Renal cortical epithelial cell (primary cell): ENCODE results near the gene PCSK9. TPM values are rescaled to one million over a fixed set of nuclear protein-coding genes. Genes with fewer than 3 reads are reported as not detected.
"Not testable (repeated sequence)": the region's sequence is repeated elsewhere in the genome, so short reads cannot be mapped to it uniquely, and the experiment has no call there.

ENCODE experiments used
- DNase-seq: peaks from one replicate; pipeline ENCODE4 v3.0.0-alpha.2; 2011; ENCODE audit warnings: low read depth
- total RNA-seq: library from RNA; depleted of rRNA; stranded (reverse); fragments of >200 nt; gene quantifications from 2 replicates; pipeline ENCODE4 v1.2.3, GENCODE V29; 2014

Gene PCSK9
- total RNA-seq, 1 donor from 2014 or later: 1.1 TPM

DNA sequence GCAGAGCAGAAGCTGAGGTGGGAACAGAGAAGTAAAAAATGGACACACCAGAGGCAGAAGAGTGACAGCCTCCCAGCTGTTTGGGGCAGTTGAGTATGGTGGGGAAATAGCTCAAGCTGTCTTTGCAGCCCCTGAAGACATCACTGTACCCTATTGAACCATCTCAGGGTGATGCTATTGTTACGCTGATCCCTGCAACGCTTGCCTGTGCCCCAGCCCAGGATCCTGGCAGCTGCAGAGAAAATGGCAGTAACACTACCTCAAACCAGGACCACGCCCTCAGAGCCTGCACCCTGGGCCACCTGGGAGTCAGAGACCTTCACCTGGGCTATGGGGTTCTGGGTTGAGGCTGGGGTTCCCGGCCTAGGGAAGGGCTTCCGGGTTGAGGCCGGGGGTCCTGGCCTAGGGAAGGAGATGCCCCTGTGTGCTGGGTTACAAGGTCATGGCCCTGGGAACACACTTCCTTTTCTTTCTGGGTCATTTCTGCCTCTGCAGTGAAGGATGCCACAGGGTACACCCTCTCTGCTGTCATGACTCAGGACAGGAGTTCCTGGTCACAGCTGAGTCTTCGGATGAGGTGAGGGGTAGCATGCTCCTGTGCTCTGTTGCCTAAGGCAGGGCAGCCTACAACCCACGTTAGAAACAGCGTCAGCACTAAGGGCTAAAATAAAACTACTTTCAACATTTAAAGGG, 29.0 kb upstream of the PCSK9 start:
- DNase-seq: no peak

DNA sequence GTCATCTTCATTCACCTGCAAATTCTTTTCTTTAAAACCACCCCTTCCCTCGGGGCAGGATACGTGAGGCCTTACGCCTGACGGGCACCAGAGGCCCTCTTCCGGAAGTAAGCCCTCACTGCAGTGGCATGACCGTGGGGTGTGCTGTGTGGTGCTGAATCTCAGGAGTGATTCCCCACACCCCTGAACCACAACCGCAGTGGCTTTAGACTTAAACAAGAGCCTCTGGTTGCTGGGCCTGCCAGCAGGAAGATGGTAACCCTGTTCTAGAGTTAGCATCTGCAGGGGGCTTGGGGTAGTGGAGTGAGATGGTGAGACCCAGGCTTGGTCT, 28.5 kb upstream of the PCSK9 start:
- no peak for DNase-seq

DNA sequence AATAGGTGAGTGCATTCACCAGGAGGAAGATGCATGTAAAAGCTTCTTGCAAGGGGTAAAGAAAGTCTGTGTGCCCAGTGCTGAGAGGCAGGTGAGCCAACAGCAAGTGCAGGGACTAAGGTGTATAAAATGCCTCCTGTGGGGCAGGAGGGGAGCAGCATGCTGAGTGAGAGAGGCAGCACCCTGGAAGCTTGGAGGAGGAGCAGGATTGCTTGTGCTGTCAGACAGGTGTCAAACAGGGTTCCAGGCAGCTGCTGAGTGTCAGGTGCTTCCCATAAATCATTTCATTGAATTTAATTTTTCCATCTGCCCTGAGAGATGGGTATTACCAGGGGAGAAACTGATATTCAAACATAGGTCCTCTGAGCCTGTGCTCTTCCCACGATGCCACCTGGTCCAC, 26.7 kb upstream of the PCSK9 start:
- DNase-seq: no peak

DNA sequence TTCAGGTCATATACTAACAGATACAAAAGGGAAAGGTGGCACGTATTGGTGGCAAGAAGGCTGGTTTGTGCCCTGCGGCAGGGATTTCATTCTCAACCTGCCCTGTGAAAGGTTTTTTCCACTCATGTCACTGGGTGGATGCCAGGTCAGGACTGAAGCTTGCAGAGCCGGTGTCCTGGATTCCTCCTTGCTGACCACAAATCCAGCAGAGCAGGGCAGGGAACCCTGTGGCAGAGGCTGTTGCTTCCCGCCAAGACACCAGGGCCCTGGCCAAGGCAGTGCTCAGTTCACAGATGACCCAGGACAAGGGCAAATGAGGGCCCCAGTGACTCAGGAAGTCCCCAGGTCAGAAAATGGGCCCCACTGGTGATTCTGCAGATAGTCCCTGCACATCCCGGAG, 24.2 kb upstream of the PCSK9 start:
- DNase-seq: no peak

DNA sequence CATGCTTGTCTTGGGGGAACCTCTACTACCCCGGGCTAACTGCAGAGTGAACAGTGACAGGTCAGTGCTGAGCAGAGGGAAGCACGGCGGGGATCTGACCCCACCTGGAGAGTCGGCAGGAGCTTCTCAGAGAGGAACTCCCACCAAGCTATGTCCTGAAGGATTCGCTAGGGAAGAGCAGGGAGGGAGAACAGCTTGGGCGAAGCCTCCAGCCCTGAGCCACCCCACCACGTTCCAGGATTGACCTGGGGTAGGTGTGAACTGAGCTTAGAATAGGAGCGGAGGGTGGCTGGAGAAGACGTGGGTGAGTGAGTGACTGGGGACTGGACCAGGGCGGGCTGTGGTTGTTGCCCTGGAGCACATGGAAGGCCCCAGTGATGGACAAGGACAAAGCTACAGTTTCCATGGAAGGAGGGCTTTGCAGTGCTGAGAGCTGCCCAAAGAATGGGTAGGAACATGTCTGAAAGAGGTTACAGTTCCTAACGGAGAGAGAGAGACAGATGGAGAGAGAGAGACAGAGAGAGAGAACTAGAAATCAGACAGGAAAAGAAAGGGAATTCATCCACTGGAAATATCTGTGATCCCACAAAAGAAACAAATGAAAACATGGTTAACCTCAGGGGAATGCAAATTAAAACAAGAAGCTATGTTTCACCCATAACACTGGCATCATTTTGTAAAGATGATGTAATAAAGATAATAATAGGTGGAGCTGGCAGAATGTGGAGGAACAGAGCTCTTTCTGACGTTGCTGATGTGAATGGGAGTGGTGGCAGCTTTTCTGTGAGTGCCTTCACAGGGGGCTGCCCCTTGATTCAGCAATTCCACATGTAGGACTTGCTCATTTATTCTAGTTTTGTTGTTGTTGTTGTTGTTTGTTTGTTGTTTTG, 23.4 kb upstream of the PCSK9 start:
- DNase-seq: no peak

DNA sequence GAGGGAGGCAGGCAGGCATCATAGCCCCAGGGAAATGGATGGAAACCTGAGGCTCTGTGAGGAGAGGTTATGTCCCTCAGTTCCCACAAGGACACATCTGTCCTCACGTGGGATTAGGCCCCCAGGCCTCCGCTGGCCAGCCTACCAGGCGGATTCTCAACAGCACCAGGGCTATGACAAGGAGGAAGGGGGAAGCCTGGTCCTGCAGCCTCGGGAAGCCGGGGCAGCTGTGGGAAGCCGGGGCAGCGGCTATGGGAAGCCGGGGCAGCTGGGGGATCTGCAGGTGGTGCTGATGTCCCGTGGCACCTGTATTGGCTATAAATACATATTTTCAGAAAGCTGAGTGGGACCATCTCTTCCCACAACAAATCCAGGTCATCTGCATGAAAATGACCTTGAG, 21.0 kb upstream of the PCSK9 start:
- DNase-seq: no peak

DNA sequence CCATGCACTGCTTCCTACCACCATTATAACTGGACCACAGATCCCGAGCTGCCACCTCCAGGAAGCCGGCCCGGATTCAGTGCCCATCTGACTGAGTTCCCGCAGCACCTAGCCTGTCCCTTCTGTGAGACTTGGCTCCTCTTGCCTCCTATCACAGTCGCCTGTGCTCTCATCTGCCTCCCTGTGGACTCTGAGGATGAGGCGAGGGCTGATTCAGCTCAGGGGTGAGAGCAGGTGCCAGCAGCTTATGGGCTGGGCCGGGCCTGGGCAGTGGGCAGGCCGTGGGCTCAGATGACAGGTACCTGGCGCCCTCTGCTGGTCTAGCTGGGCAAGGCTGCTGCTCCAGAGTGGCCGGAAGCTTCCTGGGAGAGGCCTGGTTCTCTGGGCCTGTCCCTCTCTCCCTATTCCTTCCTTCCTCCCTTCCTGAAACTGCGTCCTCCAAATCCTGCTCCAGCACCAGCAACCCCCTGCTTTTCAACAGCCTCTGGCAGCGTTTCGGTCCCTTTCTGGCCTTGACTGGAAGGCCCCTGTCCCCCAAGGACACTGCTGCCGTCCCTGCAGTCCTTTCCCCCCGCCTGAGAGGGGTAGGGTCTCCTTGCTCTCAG, 17.3 kb upstream of the PCSK9 start:
- peak; percentile 83 for DNase-seq

DNA sequence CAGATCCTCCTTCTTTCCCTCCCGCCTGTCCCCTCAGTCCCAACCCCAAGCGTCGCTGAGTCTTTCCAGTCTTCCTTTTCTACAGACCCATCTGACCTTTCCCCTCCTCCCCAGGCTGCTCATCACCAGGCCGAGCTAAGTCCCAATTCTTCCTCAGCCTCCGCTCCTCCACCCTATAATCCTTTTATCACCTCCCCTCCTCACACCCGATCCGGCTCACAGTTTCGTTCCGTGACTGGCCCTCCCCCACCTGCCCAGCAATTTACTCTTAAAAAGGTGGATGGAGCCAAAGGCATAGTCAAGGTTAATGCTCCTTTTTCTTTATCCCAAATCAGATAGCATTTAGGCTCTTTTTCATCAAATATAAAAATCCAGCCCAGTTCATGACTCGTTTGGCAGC, 15.2 kb upstream of the PCSK9 start:
- DNase-seq: not testable (repeated sequence)

DNA sequence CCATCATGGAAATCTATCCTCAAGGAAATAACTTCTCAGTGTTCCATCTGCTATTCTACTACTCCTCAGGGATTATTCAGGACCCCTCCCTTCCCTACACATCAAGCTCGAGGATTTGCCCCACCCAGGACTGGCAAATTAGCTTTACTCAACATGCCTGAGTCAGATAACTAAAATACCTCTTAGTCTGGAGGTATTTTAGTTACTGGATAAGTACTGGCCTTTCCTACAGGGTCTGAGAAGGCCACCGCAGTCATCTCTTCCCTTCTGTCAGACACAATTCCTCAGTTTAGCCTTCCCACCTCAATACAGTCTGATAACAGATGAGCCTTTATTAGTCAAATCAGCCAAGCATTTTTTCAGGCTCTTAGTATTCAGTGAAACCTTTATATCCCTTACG, 12.7 kb upstream of the PCSK9 start:
- not testable (repeated sequence) for DNase-seq

DNA sequence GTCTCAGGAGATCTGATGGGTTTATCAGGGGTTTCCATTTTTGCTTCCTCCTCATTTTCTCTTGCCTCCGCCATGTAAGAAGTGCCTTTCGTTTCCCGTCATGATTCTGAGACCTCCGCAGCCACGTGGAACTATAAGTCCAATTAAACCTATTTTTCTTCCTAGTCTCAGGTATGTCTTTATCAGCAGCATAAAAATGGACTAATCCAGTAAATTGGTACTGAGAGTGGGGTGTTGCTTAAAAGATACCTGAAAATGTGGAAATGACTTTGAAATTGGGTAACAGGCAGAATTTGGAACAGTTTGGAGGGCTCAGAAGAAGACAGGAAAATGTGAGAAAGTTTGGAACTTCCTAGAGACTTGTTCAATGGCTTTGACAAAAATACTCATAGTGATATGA, 8.2 kb upstream of the PCSK9 start:
- not testable (repeated sequence) for DNase-seq

DNA sequence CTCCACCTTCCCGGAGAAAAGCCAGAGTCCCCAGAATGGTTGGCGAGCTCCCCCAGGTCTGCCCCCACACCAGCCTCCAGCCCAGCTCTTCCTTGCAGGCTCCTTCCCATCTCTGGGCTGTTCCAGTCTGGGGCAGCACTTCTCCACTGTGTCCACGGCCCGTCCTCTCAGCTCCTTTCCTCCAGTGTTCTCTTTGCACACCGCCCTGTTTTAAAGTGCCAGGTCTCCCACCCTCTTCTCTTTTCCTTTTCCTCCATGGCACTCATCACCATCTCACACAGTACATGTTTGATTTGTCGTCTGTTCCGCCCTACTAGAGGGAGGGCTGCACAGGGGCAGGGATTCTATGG, 6.1 kb upstream of the PCSK9 start:
- DNase-seq: no peak

DNA sequence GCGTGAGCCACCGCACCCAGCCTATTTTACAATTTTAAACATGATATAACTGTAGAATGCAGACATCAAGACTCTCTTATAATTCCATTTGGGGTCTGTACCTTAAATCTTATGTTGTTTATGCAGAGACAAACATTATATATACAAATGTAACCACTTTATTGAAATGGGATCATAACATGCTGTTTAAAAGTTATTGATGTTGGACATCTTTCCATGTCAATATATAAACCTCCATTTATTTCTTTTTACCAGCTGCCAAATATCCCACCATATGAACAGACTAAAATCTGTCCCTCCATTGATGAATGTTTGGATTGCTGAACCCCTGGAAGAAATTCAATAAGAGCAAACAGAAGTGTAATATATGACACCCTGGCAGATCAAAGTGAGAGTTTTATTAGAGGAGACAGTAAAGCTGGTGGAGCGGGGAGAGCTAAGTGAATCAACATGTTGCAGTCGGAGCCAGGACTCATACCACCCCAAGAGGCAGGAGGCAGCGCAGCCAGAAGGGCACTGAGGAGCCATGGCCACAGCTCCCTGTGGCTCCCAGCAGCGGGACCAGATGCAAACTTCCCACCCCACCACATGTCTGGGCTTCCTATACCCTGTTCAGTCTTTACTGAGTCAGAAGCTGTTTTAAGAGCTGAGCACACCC, 4.7 kb upstream of the PCSK9 start:
- DNase-seq: no peak

DNA sequence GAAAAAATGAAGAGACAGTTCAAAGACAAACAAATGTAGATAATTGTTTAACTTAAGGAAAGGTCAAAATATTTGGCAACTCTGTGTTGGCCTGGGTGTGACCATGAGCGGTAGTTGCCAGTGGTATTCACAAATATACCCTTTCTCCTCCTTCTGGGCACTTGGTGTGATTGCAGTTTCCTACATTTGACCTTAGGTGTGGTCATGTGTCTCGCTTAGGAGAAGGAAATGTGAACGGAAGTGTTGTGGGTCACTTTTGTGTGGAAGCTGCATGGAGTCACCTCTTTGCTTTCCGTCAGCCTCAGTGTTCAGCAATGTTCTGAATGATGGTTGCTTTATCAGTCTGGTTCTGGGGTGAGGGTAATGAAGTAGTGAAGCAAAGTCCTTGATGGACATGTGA, 3.4 kb upstream of the PCSK9 start:
- no peak for DNase-seq

DNA sequence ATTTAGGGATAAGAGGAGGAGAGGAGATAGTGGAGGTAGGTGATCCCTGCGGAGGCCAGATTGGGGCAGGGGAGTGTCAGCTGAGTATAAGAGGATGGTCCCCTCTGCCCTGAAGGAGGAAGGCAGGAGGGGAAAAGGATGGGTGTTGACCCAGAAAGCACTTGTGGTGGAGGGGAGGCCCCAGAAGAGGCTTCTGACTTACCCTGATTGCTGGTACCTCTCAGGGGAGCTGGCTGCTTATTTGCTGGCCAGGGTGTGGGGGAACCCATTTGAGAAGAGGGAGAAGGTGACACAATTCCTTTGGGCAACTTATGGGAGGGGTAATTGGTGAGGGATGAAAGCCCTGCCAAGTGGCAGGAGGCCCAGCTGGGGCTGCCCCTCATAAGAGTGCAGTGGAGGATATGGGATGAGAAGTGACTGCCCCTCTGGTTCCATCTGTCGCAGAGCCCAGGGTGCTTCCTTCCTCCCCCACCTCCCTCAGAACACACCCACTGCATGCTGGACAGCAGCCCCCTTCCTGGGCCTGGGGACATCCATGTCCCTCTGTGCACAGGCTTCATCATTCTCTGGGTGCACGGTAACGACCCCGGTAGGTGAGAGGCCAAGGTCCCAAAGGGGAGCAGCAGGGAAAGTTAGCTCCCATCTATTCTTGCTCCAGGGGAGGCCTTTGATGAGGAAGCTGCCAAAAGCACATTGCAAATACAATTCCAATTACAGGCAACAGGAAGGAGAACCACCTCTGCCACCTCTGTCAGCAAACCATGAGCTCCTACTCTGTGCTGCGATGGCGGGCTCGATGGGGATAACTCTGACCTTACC, 1.4 kb upstream of the PCSK9 start:
- no peak for DNase-seq

DNA sequence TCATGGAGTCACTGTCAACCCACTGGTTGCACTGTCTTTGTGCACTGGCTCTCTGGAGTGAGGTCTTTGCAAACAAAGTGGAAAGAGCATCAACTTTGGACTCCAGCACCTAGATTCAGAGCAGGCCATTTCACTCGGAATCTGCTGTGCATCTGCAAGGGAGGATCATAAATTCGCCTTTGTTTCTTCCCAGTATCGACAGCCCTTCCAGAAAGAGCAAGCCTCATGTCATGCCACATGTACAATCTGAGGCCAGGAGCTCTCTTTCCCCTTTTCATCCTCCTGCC, 853 bp upstream of the PCSK9 start:
- no peak for DNase-seq

DNA sequence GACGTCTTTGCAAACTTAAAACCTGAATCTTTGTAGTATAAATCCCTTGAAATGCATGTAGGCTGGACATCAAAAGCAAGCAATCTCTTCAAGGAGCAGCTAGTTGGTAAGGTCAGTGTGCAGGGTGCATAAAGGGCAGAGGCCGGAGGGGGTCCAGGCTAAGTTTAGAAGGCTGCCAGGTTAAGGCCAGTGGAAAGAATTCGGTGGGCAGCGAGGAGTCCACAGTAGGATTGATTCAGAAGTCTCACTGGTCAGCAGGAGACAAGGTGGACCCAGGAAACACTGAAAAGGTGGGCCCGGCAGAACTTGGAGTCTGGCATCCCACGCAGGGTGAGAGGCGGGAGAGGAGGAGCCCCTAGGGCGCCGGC, 390 bp upstream of the PCSK9 start:
- DNase-seq: no peak

DNA sequence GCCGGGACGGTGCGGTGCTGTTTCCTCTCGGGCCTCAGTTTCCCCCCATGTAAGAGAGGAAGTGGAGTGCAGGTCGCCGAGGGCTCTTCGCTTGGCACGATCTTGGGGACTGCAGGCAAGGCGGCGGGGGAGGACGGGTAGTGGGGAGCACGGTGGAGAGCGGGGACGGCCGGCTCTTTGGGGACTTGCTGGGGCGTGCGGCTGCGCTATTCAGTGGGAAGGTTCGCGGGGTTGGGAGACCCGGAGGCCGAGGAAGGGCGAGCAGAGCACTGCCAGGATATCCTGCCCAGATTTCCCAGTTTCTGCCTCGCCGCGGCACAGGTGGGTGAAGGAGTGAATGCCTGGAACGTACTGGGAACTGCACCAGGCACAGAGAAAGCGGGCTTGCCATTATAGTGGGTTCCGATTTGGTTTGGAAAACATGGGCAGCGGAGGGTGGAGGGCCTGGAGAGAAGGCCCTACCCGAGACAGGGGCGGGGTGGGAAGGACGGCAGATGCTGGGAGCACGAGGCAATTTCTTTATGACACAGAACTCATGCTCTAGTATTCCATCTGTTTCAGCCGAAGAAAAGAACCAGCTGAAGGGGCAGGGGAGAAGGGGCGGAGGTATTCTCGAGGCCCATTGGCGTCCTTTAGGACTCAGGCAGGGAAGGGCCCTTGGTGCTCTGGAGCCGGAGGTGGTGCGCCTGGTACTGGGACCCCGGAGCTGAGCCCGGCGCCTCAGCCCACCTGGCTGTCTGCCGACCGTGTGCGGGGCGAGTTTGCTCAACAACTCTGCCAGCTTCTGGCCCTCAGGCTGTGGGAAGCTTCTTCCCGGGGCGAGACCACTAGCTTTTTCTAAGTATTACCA, 960 bp downstream of the PCSK9 start:
- no peak for DNase-seq

DNA sequence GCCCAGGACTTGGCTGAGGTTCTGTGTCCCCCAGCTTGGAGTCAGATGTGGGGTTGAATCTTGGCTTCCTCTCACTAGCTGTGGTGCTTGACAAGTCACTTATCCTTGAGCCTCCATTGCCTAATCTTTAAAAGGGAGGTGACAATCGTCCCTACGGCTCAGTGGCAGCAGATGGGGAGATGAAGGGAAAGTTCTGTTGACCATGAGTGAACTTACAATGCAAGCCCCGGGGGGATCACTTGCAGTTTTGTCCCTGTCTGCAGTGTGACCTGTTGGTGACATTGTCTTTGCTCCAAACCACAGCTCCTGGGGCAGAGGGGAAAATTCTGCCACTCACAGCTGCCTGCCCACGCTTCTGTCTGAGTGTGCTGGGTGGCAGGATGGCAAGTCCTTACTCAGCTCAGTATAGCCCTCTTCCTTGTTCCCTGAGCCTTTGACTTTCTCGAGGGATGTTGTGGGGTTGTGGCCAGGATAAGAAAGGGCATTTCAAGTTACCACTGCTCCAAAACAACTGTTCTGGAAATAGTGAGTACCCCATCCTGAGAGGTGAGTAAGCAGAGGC, 1.7 kb downstream of the PCSK9 start:
- DNase-seq: no peak

DNA sequence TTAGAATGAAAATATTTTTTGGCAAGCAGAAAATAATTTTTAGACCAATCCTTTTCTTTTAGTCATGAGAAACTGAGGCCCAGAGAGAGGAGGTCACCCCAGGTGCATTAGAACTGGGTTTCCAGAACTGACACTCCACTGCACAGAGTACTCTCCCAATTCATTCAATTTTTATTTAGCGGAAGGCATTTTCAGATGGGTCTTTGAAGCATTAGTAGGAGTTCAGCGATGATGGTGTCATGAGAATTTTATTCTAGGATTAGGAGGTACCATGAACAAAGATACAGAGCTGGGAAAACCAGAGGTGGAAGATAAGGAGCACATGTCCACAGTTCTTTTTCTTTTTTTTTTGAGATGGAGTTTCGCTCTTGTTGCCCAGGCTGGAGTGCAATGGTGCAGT, 2.3 kb downstream of the PCSK9 start:
- DNase-seq: no peak

DNA sequence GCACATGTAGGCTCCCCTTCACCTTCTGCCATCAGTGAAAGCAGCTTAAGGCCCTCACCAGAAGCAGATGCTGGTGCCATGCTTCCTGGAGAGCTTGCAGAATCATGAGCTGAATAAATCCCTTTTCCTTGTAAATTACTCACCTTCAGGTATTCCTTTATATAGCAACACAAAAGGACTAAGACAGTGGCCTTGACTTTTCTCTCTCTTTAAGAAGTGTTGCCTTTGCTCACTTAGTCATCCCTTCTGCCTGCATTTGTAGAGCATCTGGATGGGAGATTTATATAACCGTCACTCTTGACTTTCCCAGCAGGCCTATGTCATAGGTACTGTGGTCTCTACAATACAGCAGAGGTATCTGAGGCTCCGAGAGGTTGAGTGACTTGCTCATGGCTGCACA, 3.7 kb downstream of the PCSK9 start:
- no peak for DNase-seq

DNA sequence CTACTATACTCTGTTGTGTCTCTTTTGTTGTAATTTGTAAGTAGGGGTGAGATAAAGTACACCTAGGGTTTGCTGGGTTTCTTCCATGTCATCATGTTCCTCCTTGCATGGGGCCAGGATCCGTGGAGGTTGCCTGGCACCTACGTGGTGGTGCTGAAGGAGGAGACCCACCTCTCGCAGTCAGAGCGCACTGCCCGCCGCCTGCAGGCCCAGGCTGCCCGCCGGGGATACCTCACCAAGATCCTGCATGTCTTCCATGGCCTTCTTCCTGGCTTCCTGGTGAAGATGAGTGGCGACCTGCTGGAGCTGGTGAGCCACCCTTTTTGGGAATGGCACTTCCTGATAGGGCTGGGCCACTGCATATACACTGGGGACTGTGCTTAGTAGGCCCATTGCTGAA, 4.4 kb downstream of the PCSK9 start:
- DNase-seq: no peak
